ENCODE results near the gene RABGEF1. TPM values are rescaled to one million over a fixed set of nuclear protein-coding genes. Genes with fewer than 3 reads are reported as not detected.

RABGEF1 gene
- total and polyA plus RNA-seq, 4 donors: 5.2 to 14.0 (median 7.7) TPM

DNA sequence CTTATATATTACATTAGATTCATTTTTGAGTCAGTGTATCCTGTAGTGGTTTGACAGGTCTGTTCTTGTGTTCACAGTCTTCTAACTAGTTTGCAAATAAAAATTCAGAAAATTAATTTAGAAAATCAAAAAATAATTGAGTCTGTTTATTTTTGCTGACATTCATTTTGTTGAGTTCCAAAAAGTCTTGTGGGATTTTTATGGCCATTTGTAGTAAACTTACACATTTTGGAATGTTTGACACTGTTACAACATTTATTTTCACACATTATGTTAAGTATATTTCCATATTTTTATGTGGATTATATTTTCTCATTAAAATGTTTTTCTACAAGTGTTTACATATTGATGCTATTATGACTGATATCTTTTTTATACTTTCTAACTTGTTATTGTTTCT lies 16.4 kb downstream of the RABGEF1 start:
- DNase-seq (ENCODE audit: low spot score): no peak
- Histone ChIP-seq H3K4me3 (ENCODE audit: low read depth in 1 of 3, low read length in 3 of 3) (no peak overlapping the region), H3K4me1 (ENCODE audit: control insufficient read depth in 4 of 4, insufficient read depth in 4 of 4, low read length in 3 of 4) (peaks cover 0 to 3% (median under 1%) of the 10 kb centered on the region in 4 donors), H3K27me3 (ENCODE audit: control insufficient read depth in 4 of 4, insufficient read depth in 4 of 4, low read length in 3 of 4) (no peaks in the 10 kb centered on the region), H3K9ac (ENCODE audit: low read depth in 1 of 2, low read length in 2 of 2) (no peak overlapping the region), H3K27ac (ENCODE audit: low read depth in 1 of 2, low read length in 2 of 2) (no peak overlapping the region), H3K9me3 (ENCODE audit: control insufficient read depth in 4 of 4, low read length in 3 of 4) (no peaks in the 10 kb centered on the region), H3K36me3 (ENCODE audit: control insufficient read depth in 4 of 4, insufficient read depth in 3 of 4, low read depth in 1 of 4, low read length in 3 of 4) (no peaks in the 10 kb centered on the region)
- TF ChIP-seq NR2F2 (IDR thresholded peaks at IDR 0.05) (no peak), EGR1 (IDR thresholded peaks at IDR 0.05; ENCODE audit: low read depth in 2 of 2) (no peak), SP1 (IDR thresholded peaks at IDR 0.05) (no peak), RXRA (IDR thresholded peaks at IDR 0.05) (no peak), JUND (IDR thresholded peaks at IDR 0.05) (no peak), FOXA1 (IDR thresholded peaks at IDR 0.05) (no peak), YY1 (IDR thresholded peaks at IDR 0.05) (no peak), CTCF (IDR thresholded peaks at IDR 0.05; ENCODE audit: low read depth, low read length, missing input control) (no peak), HNF4G (IDR thresholded peaks at IDR 0.05) (no peak), TAF1 (conservative IDR thresholded peaks at IDR 0.05) (no peak), FOXA2 (IDR thresholded peaks at IDR 0.05) (no peak), HNF4A (conservative IDR thresholded peaks at IDR 0.05) (no peak), ATF3 (IDR thresholded peaks at IDR 0.05) (no peak), GABPA (IDR thresholded peaks at IDR 0.05 in 1 of 2, conservative IDR thresholded peaks at IDR 0.05 in 1 of 2) (no peak), RAD21 (IDR thresholded peaks at IDR 0.05) (no peak)
- TF ChIP-seq, protein P1, sequence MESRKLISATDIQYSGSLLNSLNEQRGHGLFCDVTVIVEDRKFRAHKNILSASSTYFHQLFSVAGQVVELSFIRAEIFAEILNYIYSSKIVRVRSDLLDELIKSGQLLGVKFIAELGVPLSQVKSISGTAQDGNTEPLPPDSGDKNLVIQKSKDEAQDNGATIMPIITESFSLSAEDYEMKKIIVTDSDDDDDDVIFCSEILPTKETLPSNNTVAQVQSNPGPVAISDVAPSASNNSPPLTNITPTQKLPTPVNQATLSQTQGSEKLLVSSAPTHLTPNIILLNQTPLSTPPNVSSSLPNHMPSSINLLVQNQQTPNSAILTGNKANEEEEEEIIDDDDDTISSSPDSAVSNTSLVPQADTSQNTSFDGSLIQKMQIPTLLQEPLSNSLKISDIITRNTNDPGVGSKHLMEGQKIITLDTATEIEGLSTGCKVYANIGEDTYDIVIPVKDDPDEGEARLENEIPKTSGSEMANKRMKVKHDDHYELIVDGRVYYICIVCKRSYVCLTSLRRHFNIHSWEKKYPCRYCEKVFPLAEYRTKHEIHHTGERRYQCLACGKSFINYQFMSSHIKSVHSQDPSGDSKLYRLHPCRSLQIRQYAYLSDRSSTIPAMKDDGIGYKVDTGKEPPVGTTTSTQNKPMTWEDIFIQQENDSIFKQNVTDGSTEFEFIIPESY (IDR thresholded peaks at IDR 0.05): no peak
- TF ChIP-seq, protein P2, sequence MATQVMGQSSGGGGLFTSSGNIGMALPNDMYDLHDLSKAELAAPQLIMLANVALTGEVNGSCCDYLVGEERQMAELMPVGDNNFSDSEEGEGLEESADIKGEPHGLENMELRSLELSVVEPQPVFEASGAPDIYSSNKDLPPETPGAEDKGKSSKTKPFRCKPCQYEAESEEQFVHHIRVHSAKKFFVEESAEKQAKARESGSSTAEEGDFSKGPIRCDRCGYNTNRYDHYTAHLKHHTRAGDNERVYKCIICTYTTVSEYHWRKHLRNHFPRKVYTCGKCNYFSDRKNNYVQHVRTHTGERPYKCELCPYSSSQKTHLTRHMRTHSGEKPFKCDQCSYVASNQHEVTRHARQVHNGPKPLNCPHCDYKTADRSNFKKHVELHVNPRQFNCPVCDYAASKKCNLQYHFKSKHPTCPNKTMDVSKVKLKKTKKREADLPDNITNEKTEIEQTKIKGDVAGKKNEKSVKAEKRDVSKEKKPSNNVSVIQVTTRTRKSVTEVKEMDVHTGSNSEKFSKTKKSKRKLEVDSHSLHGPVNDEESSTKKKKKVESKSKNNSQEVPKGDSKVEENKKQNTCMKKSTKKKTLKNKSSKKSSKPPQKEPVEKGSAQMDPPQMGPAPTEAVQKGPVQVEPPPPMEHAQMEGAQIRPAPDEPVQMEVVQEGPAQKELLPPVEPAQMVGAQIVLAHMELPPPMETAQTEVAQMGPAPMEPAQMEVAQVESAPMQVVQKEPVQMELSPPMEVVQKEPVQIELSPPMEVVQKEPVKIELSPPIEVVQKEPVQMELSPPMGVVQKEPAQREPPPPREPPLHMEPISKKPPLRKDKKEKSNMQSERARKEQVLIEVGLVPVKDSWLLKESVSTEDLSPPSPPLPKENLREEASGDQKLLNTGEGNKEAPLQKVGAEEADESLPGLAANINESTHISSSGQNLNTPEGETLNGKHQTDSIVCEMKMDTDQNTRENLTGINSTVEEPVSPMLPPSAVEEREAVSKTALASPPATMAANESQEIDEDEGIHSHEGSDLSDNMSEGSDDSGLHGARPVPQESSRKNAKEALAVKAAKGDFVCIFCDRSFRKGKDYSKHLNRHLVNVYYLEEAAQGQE (IDR thresholded peaks at IDR 0.05): no peak
- TF ChIP-seq, protein P3, sequence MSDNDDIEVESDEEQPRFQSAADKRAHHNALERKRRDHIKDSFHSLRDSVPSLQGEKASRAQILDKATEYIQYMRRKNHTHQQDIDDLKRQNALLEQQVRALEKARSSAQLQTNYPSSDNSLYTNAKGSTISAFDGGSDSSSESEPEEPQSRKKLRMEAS (IDR thresholded peaks at IDR 0.05): no peak
